ENCODE results near the gene HHEX. TPM values are rescaled to one million over a fixed set of nuclear protein-coding genes. Genes with fewer than 3 reads are reported as not detected.

Gene HHEX
- polyA plus RNA-seq, 1 donor from 2014 or later, result not detected

DNA sequence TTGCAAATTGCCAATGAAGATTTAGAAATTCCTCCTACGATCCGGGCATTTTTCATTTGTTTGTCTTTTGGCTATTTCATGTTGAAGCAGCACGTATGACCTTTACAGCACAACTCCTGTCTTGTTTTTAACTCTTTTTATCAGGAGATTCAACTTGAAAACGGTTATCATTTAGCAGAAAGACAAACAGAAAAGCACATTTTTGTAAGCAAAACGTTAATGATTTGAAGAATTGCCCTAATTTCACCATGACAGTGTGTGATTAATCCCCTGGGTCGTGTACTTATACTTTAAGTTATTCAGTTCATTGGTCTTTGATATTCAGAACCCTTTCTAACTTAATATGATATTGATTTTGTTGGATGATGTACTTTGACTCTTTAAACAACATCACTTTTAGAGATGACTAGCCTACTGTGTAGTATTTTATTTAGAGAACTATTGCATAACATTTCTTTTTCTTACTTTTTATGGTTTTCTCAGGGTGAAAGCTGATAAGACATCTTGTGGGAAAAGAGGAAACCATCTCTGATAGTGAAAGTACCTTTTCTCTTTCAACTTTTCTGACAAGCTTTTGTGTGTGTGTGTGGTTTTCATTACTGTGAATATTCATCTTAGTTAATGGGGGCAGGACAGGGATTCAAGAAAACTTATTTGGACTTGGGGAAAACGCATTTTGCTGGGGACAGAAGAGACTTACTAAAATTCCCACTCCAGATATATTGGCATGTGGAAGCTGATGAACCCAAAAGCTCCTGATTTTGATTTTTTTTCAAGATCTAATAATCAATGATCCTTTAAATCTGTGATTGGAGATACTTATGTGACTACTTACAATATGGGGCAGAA is 8.1 kb downstream of the HHEX start:
- Histone ChIP-seq H3K4me3 (ENCODE audit: low read length) (no peak overlapping the region), H3K9ac (ENCODE audit: low read length) (no peak overlapping the region), H4K20me1 (ENCODE audit: insufficient read depth) (no peaks in the 10 kb centered on the region), H3F3A (ENCODE audit: insufficient read depth, low read length, poor library complexity, severe bottlenecking) (no peaks in the 10 kb centered on the region), H3K27me3 (ENCODE audit: insufficient read depth, low read depth, low read length) (peaks cover 87% of the 10 kb centered on the region), H3K9me2 (ENCODE audit: insufficient read depth, low read length) (no peaks in the 10 kb centered on the region), H3K4me2 (ENCODE audit: low read length) (no peak overlapping the region), H3K36me3 (ENCODE audit: insufficient read depth, low read length) (no peaks in the 10 kb centered on the region), H2AFZ (ENCODE audit: low read depth, low read length) (no peak overlapping the region), H3K79me2 (replicated peaks; ENCODE audit: insufficient read depth, low read length) (no peaks in the 10 kb centered on the region), H3K27ac (ENCODE audit: low read length) (no peak overlapping the region), H3K9me3 (ENCODE audit: low read length) (no peaks in the 10 kb centered on the region)
- TF ChIP-seq EZH2 (IDR thresholded peaks at IDR 0.05; ENCODE audit: borderline replicate concordance, insufficient read depth, low read length, poor library complexity, severe bottlenecking) (no peak), TAF1 (IDR thresholded peaks at IDR 0.05; ENCODE audit: low read depth) (no peak), EP300 (conservative IDR thresholded peaks at IDR 0.05; ENCODE audit: poor library complexity, severe bottlenecking) (no peak), RAD21 (conservative IDR thresholded peaks at IDR 0.05) (no peak), MXI1 (conservative IDR thresholded peaks at IDR 0.05; ENCODE audit: poor library complexity, severe bottlenecking) (no peak), POLR2AphosphoS5 (IDR thresholded peaks at IDR 0.05) (no peak), SMC3 (conservative IDR thresholded peaks at IDR 0.05; ENCODE audit: poor library complexity) (no peak)
- TF ChIP-seq, protein P1, sequence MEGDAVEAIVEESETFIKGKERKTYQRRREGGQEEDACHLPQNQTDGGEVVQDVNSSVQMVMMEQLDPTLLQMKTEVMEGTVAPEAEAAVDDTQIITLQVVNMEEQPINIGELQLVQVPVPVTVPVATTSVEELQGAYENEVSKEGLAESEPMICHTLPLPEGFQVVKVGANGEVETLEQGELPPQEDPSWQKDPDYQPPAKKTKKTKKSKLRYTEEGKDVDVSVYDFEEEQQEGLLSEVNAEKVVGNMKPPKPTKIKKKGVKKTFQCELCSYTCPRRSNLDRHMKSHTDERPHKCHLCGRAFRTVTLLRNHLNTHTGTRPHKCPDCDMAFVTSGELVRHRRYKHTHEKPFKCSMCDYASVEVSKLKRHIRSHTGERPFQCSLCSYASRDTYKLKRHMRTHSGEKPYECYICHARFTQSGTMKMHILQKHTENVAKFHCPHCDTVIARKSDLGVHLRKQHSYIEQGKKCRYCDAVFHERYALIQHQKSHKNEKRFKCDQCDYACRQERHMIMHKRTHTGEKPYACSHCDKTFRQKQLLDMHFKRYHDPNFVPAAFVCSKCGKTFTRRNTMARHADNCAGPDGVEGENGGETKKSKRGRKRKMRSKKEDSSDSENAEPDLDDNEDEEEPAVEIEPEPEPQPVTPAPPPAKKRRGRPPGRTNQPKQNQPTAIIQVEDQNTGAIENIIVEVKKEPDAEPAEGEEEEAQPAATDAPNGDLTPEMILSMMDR (IDR thresholded peaks at IDR 0.05; ENCODE audit: poor library complexity, severe bottlenecking), result no peak
- TF ChIP-seq, protein P2, sequence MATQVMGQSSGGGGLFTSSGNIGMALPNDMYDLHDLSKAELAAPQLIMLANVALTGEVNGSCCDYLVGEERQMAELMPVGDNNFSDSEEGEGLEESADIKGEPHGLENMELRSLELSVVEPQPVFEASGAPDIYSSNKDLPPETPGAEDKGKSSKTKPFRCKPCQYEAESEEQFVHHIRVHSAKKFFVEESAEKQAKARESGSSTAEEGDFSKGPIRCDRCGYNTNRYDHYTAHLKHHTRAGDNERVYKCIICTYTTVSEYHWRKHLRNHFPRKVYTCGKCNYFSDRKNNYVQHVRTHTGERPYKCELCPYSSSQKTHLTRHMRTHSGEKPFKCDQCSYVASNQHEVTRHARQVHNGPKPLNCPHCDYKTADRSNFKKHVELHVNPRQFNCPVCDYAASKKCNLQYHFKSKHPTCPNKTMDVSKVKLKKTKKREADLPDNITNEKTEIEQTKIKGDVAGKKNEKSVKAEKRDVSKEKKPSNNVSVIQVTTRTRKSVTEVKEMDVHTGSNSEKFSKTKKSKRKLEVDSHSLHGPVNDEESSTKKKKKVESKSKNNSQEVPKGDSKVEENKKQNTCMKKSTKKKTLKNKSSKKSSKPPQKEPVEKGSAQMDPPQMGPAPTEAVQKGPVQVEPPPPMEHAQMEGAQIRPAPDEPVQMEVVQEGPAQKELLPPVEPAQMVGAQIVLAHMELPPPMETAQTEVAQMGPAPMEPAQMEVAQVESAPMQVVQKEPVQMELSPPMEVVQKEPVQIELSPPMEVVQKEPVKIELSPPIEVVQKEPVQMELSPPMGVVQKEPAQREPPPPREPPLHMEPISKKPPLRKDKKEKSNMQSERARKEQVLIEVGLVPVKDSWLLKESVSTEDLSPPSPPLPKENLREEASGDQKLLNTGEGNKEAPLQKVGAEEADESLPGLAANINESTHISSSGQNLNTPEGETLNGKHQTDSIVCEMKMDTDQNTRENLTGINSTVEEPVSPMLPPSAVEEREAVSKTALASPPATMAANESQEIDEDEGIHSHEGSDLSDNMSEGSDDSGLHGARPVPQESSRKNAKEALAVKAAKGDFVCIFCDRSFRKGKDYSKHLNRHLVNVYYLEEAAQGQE (IDR thresholded peaks at IDR 0.05; ENCODE audit: borderline replicate concordance), result no peak

DNA sequence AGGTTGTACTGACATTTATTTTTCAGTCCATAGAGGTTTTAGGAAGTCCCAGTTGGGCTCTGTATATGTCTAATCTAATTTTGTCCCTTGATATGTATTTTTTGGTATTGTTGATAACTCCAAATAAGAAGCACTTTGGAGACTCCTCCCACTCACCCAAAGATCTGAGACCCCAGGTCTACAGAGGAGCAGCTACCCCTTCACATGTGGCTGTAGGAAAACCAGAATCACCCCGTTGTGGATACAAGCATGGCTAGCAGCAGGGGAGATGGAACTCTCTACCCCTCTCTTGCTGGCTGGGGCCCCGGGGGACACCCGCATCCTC is 9.4 kb downstream of the HHEX start:
- no peaks in the 10 kb centered on the region for H3K9me2 ChIP-seq (ENCODE audit: insufficient read depth, low read length)
- H4K20me1 ChIP-seq (ENCODE audit: insufficient read depth), result no peaks in the 10 kb centered on the region
- H3F3A ChIP-seq (ENCODE audit: insufficient read depth, low read length, poor library complexity, severe bottlenecking), result no peaks in the 10 kb centered on the region
- H3K36me3 ChIP-seq (ENCODE audit: insufficient read depth, low read length), result no peaks in the 10 kb centered on the region
- H3K4me3 ChIP-seq (ENCODE audit: low read length), result peak overlapping the region; percentile 61
- no peak overlapping the region for H3K4me2 ChIP-seq (ENCODE audit: low read length)
- H3K9ac ChIP-seq (ENCODE audit: low read length), result no peak overlapping the region
- no peaks in the 10 kb centered on the region for H3K79me2 ChIP-seq (replicated peaks; ENCODE audit: insufficient read depth, low read length)
- TF ChIP-seq, protein P1 (IDR thresholded peaks at IDR 0.05; ENCODE audit: poor library complexity, severe bottlenecking), result no peak
- no peak for TF ChIP-seq MXI1 (conservative IDR thresholded peaks at IDR 0.05; ENCODE audit: poor library complexity, severe bottlenecking)
- no peak for TF ChIP-seq POLR2AphosphoS5 (IDR thresholded peaks at IDR 0.05)
- no peak for TF ChIP-seq TAF1 (IDR thresholded peaks at IDR 0.05; ENCODE audit: low read depth)
- TF ChIP-seq RAD21 (conservative IDR thresholded peaks at IDR 0.05), result no peak
- TF ChIP-seq SMC3 (conservative IDR thresholded peaks at IDR 0.05; ENCODE audit: poor library complexity), result no peak
- H3K27me3 ChIP-seq (ENCODE audit: insufficient read depth, low read depth, low read length), result peaks cover 74% of the 10 kb centered on the region
- no peak overlapping the region for H3K27ac ChIP-seq (ENCODE audit: low read length)
- H3K9me3 ChIP-seq (ENCODE audit: low read length), result no peaks in the 10 kb centered on the region
- no peak overlapping the region for H2AFZ ChIP-seq (ENCODE audit: low read depth, low read length)
